Psoas muscle (tissue), 8 donors: ENCODE results near the gene CAMK2B. TPM values are rescaled to one million over a fixed set of nuclear protein-coding genes. Genes with fewer than 3 reads are reported as not detected.

Experiments
- ATAC-seq, 4 donors: fragments of 200-7000 bp; cut with Tn5 transposase; one replicate each; pipeline ENCODE4 v1.9.1; 2020; ENCODE audit warnings: moderate library complexity in 3 of 4, mild to moderate bottlenecking in 2 of 4
- DNase-seq, 2 donors: peaks; one replicate each; pipeline ENCODE4 v3.0.0-alpha.2; 2020
- H3K27ac ChIP-seq: fragments of 200-600 bp; one replicate; pipeline ENCODE4 v1.8.0; 2022
- H3K27me3 ChIP-seq, 3 donors: fragments of 200-600 bp in 1 of 3; one replicate each; pipeline versions ENCODE4 v1.6.1 to v1.8.0; 2013 to 2022; ENCODE audit warnings: low read length in 2 of 3, mild to moderate bottlenecking in 2 of 3, moderate library complexity in 1 of 3; ENCODE audit not compliant: insufficient read depth in 3 of 3
- H3K36me3 ChIP-seq, 2 donors: fragments of 200-600 bp in 1 of 2; one replicate each; pipeline versions ENCODE4 v1.6.1 to v1.8.0; 2013 to 2022; ENCODE audit warnings: low read depth in 1 of 2, mild to moderate bottlenecking in 1 of 2, moderate library complexity in 1 of 2; ENCODE audit not compliant: insufficient read depth in 1 of 2
- H3K4me1 ChIP-seq: fragments of 200-600 bp; one replicate; pipeline ENCODE4 v1.8.0; 2022
- H3K4me3 ChIP-seq: fragments of 200-600 bp; one replicate; pipeline ENCODE4 v1.8.0; 2022; ENCODE audit warnings: mild to moderate bottlenecking
- H3K9me3 ChIP-seq: fragments of 200-600 bp; one replicate; pipeline ENCODE4 v1.8.0; 2022
- CTCF ChIP-seq: fragments of 200-600 bp; IDR thresholded peaks from one replicate; pipeline ENCODE4 v1.8.0; 2022; ENCODE audit warnings: antibody characterized with exemption
- whole genome bisulfite sequencing, 3 donors: extraction: QIAGEN DNeasy Blood & Tissue Kit; methylation state at CpG; one replicate each; pipeline versions ENCODE4 v1.1.6 to v1.1.7; 2013; 5-methylcytosine and 5-hydroxymethylcytosine counted together
- intact Hi-C, 2 donors: fragments of 100-400 bp; cut with DNase I; formaldehyde crosslinking; loops; one replicate each; pipeline versions ENCODE4 v1.11.0 to v1.14.2; 2022
- polyA plus RNA-seq, 3 donors: library from polyadenylated mRNA; stranded (reverse); fragments of 200-250 nt; gene quantifications; one replicate each; pipeline ENCODE4 v1.2.3, GENCODE V29; 2013
- total RNA-seq, 4 donors: library from RNA; stranded (reverse); fragmentation: NEBNext Ultra II Directional in 2 of 4; extraction: Animal tissue kit (Norgen Biotek cat#: 25700) in 2 of 4; gene quantifications; one replicate each; pipeline versions ENCODE4 v1.2.1 to v1.2.4, GENCODE V29; 2021 to 2023
- donor health status: healthy with polysubstance abuse.
- donor health status: DM: no; HTN: no; CAD: no; lungs with moderate emphysema.
- donor health status: Bipolar disorder and iron deficiency.
- donor health status: healthy.
- donor health status: DM: yes; HTN: yes; CAD: no.
- donor health status: DM: no; HTN: no; CAD: no.
- donor health status: DM: no; HTN: no; CAD: no.
- donor health status: DM: yes; HTN: yes; CAD: no.

The CAMK2B gene
- total and polyA plus RNA-seq, 7 donors: 14.5 to 81.4 (median 50.0) TPM

- H3K36me3 ChIP-seq: no peaks in the 10 kb centered on the region
- H3K4me3 ChIP-seq: peak overlapping the region; percentile 74
- no peaks in the 10 kb centered on the region for H3K9me3 ChIP-seq
- DNase-seq: peak in 1 of 2 donors; percentile 52
- peaks cover 0 to 11% (median 0%) of the 10 kb centered on the region in 3 donors for H3K27me3 ChIP-seq
- ATAC-seq: no peak
- peak overlapping the region; percentile 98 for H3K27ac ChIP-seq
- WGBS, 3 donors: 70 to 83% (median 72%) methylated on average over 18 of the region's 18 CpGs
- TF ChIP-seq CTCF: no peak
- H3K4me1 ChIP-seq: peaks cover 60% of the 10 kb centered on the region
- intact Hi-C loops: loop anchor here (2.0 to 5.0 kb wide), 3 partner anchors 39 to 75 kb away; no protein-coding TSS in a partner anchor
These were observed 3.6 kb downstream of the CAMK2B start for GRCh38 chr7:44321796-44322195.

GRCh38 chr7:44320794-44321371 is 4.5 kb downstream of the CAMK2B start:
- Histone ChIP-seq H3K9me3 (no peaks in the 10 kb centered on the region), H3K27ac (peak overlapping the region; percentile 98), H3K27me3 (peaks cover 0 to 9% (median 0%) of the 10 kb centered on the region in 3 donors), H3K4me1 (peaks cover 62% of the 10 kb centered on the region), H3K4me3 (peak overlapping the region; percentile 26), H3K36me3 (no peaks in the 10 kb centered on the region)
- ATAC-seq (peak in 3 of 4 donors; percentile 23 to 37 (median 34)), DNase-seq (peak; percentile 31 to 70)
- intact Hi-C loops: loop anchor here (5.0 kb wide), 2 partner anchors 39 to 64 kb away; no protein-coding TSS in a partner anchor
- WGBS, 3 donors: 54 to 61% (median 58%) methylated on average over 13 to 15 of the region's 15 CpGs
- no peak for TF ChIP-seq CTCF

DNA sequence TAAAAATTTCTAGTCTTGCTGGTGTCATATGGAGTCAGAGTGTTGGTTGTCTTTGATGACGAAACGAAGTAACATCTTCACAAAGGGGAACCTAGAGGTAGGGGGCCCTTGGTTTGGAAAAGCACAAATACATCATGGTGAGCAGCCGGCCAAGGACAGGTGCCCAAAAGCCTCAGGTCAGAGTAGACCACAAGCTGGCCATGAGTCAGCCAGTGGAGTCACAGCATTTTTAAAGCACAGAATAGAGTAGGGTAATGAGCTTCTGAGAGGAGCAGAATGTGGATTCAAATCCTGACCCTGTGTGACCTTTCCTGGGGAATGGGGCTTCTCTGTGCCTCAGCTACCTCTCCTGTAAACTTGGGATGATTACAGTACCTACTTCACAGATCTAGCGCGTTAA is 5.3 kb downstream of the CAMK2B start:
- H3K4me1 ChIP-seq: peaks cover 62% of the 10 kb centered on the region
- ATAC-seq: peak; percentile 14 to 42 (median 30)
- no peaks in the 10 kb centered on the region for H3K9me3 ChIP-seq
- no peaks in the 10 kb centered on the region for H3K36me3 ChIP-seq
- peak in 1 of 2 donors; percentile 49 for DNase-seq
- WGBS, 3 donors: 75 to 89% (median 76%) methylated on average over 5 of the region's 5 CpGs
- intact Hi-C loops: loop anchor here (5.0 kb wide), 2 partner anchors 38 to 63 kb away; no protein-coding TSS in a partner anchor
- H3K4me3 ChIP-seq: peak overlapping the region; percentile 26
- peaks cover 0 to 8% (median 0%) of the 10 kb centered on the region in 3 donors for H3K27me3 ChIP-seq
- TF ChIP-seq CTCF: no peak
- H3K27ac ChIP-seq: peak overlapping the region; percentile 98

DNA sequence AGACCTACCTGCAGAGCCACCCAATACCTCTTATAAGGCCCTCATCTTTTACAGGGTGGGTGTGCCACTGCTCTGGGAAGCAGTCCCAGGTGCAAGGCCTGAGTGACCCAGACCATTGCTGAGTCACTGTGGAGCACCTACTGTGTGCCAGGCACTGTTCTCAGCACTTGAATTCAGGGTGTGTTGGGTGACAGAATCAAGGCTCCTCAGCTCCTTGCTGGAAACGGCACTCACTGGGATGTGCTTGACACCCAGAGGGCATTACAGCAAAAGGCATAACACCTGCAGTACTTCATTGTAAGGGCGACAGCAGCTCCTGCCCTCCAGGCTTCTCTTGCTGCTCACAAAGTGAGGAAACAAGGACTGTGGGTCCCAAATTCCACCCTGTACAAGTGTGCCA is 7.1 kb downstream of the CAMK2B start:
- DNase-seq: no peak
- TF ChIP-seq CTCF: no peak
- H3K36me3 ChIP-seq: no peaks in the 10 kb centered on the region
- H3K4me3 ChIP-seq: no peak overlapping the region
- peak overlapping the region; percentile 98 for H3K27ac ChIP-seq
- 40 to 76% (median 67%) methylated on average over 2 of the region's 2 CpGs for WGBS, 3 donors
- peaks cover 55% of the 10 kb centered on the region for H3K4me1 ChIP-seq
- intact Hi-C loops: no loop called here
- no peaks in the 10 kb centered on the region for H3K9me3 ChIP-seq
- no peak for ATAC-seq
- H3K27me3 ChIP-seq: no peaks in the 10 kb centered on the region
